HG03575 (cell line): ENCODE results near the gene KRTAP4-3.
"Not testable (repeated sequence)": the region's sequence is repeated elsewhere in the genome, so short reads cannot be mapped to it uniquely, and the experiment has no call there.

Experiments used
- ATAC-seq: cut with Tn5 transposase; IDR thresholded peaks from one replicate; pipeline ENCODE4 v1.9.1; 2021; ENCODE audit not compliant: unreplicated experiment, insufficient number of reproducible peaks, low FRiP score; ENCODE audit errors: extremely low read depth

The KRTAP4-3 gene

DNA sequence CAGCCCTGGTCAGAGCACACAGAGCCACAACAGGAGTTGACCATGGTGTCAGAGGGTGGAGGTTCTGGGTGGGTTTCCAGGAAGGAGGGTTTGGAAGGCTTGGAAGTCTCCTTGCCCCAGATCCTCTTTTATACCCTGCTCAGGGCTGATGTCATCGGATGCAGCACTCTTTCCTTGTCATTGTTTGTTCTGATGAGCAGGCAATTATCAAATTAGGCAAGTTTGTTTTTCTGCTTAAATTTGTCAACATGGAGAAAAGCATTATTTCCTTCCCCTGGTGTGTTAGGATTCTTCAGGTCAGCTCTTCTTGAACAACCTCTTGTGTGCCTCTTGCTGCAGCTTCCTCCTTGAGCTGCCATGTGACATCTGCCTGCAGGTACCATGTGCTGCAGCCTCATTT, 7.4 kb downstream of the KRTAP4-3 start, which contains the start of gene KRTAP4-4:
Gene KRTAP4-4 (minus strand): TSS at position 101 of the 400 bp plus-strand sequence. CDS start 57 bp downstream, at position 44.
- ATAC-seq = no peak

DNA sequence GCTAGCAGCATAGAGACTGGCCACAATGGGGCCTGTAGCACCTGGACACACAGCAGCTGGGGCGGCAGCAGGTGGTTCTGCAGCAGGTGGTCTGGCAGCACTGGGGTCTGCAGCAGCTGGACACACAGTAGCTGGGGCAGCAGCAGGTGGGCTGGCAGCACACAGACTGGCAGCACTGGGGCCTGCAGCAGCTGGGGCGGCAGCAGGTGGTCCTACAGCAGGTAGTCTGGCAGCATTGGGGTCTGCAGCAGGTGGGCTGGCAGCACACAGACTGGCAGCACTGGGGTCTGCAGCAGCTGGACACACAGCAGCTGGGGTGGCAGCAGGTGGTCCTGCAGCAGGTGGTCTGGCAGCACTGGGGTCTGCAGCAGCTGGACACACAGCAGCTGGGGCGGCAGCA, 7.8 kb downstream of the KRTAP4-3 start:
- ATAC-seq = not testable (repeated sequence)

DNA sequence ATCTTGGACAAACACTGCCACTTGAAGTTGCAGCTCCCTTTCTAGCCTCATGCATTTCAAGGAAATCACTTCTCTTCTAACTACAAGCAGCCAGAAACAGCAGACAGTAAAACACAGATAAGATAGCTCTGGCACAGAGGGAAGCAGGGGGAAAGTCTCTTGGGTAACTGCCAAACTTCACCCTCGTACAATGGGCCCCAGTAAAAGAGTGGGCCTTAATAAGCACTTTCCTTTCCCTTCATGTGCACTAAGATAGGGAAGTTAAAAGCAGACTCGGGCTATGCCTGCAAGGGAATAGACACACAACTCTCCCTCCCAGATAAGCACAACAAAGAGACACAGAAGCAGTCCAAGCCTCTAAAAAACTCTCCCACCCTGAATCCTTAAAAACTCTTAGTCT, 14.2 kb downstream of the KRTAP4-3 start:
- ATAC-seq = no peak

DNA sequence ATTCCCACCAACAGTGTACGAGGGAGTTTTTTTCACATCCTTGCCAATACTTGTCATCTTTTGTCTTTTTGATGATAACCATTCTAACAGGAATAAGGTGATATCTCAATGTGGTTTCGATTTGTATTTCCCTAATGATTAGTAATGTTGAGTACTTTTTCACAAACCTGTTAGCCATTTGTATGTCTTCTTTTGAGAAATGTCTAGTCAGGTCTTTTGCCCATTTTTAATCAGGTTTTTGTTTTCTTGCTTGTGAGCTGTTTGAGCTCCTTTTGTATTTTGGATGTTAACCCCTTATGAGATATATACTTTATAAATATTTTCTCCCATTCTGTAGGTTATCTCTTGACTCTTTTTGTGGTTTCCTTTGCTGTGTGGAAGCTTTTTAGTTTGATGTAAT, 16.5 kb downstream of the KRTAP4-3 start:
- no peak for ATAC-seq

DNA sequence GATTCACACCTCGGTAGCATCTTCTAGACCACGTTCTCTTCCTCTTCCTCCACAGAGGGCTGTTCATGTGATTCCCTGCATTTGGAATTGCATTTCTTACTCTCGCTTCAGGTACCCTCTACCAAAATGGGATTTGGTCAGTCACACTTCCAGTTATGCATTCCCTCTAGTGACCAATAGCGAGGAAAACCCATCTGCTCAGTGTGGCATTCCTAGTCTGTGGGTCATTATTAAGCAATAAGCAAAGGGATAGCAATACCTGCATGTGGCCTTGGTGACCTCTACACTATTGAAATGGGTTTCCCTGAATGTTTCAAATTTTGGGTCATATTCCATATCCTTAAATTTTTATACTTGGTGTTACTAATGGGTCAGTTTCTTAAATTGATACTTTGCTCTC, 18.0 kb downstream of the KRTAP4-3 start:
- no peak for ATAC-seq

DNA sequence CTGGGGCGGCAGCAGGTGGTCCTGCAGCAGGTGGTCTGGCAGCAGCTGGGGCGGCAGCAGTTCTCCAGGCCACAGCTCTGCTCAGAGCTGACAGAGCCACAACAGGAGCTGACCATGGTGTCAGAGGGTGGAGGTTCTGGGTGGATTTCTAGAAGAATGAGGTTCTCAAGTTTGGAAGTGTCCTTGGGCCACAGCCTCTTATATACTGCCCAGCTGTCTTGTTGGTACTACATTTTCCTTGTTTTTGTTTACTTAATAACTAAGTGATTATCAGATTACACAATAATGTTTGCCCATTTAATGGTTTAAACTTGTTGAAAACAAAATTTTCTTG, 18.4 kb downstream of the KRTAP4-3 start, which contains the start of gene KRTAP4-5:
Gene KRTAP4-5 (minus strand): TSS at position 174 of the 334 bp plus-strand sequence. CDS start 58 bp downstream, at position 116.
- no peak for ATAC-seq

DNA sequence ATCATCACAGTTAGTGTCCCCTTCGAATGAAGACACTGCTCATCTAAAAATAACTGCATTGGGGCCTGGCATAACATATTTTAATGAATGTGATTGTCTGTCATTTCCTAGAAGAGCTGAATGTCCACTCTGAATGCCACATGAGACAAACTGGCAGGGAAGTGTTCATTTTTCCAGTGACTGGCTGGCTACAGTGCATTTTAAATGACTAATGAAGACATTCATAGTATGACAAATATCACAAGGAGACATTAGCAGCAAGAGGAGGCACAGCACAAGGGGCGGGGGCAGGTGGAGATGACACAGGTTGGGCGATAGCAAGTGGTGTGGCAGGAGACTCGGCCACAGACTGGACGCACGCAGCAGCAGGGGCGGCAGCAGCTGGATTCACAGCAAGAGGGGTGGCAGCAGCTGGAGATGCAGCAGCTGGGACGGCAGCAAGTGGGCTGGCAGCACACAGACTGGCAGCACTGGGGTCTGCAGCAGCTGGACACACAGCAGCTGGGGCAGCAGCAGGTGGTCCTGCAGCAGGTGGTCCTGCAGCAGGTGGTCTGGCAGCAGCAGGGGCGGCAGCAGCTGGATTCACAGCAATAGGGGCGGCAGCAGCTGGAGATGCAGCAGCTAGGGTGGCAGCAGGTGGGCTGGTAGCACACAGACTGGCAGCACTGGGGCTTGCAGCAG, 18.9 kb downstream of the KRTAP4-3 start:
- ATAC-seq = not testable (repeated sequence)

DNA sequence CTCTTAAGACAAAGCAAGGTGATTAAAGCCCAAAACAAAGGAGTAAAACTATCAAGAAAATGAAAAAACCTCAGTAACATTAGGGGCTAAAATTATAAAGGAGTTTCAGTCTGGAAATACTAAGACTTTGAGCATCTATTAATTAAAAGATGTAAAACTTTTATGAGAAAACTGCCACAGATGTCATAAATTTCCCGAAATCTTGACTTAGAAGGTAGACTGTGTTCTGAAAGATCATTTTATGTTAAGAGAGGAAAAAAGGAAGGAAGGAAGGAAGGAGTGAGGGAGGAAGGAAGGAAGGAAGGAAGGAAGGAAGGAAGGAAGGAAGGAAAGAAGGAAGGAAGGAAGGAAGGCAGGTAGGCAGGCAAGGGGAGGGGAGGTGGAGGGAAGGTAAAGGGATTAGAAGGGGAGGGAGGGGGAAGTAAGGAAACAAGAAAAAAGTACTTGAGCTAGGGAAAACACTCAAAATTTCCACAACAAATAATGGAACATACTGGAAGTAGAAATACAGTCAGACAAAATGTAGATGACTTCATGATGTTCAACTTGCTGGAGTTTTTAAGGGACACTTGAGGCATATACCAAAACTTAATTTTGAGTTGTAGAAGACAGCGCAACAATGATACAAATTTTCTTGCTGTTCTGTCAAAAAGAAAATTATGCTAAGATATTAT, 20.4 kb downstream of the KRTAP4-3 start:
- ATAC-seq = no peak

DNA sequence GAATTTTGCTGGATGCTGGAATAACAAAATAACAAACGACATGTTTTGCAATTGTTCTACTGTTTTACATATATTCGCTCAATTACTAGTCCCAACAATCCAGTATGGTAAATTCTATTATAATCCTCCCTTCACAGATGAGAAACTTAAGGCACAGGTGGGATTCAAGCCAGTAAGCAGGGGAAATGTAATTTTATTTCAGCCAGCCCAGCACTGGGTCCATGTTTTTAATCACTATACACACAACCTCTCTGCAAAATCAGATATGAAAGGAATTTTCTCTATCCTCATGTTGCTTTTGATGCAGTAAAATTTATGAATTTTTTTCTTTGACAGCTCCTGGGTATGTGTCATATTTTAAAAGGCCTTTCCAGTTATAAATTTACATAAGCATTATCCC, 22.8 kb downstream of the KRTAP4-3 start:
- no peak for ATAC-seq

DNA sequence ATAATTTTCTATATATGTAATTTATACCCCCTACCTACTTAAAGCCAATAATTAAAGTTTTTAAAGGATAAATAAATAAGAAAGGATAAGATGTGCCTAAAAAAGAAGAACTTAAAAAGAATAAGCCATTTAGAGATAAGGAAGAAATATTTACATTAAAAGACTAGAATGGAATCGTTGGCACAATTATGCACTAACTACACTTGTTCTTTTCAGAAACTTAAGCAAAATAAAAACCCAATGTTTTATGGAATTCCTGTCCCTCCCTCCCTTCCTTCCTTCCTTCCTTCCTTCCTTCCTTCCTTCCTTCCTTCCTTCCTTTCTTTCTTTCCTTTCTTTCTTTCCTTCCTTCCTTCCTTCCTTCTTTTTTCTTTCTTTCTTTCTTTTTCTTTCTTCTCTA, 23.2 kb downstream of the KRTAP4-3 start:
- ATAC-seq = no peak

DNA sequence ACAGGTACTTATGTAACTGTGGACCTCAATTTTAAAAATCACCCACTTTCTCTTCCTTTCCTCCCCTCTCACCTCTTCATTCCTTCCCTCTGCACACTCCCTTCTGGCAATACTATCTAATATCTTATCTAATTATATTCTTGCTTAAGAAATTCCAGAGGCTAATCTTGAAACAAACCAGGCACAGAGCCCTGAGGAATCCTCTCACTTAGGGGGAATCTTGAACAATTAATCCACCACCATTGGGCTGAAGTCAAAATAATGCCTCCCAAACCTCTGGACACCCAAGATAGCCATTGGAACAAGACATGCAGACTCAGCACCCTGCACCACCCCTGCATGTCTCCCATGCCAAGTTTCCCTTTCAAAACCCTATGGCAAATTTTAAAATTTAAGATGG, 26.7 kb downstream of the KRTAP4-3 start:
- no peak for ATAC-seq

DNA sequence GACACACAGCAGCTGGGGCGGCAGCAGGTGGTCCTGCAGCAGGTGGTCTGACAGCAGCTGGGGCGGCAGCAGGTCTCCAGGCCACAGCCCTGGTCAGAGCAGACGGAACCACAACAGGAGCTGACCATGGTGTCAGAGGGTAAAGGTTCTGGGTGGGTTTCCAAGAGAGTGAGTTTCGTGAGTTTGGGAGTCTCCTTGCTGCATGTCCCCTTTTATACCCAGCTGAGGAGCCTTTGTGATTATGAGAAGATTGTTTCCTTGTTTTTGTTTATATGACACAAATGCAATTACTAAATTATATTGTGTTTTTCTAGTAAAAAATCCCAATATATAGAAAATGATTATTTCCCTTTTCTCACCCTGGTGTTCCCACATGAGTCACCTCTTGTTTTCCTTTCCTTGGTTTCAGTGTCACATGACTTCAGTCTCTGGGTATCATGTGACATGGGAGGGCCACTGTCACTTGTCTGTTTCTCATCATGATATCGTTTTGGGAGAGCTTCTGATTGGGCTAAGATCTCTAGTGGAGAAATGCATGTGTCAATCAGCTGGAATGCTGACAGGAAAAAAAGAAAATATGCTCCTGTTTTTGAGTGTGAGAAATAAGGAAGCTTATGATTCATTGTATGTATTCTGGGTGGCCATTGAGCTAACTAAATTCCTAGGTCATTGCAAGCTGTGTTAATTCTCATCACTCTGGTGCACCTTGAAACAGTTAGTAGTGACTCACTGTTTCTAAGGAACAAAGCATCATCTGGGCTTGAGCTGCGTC, 27.5 kb downstream of the KRTAP4-3 start, which contains the start of gene KRTAP4-6:
Gene KRTAP4-6 (minus strand): TSS at position 185 of the 772 bp plus-strand sequence. CDS start 57 bp downstream, at position 128.
- no peak for ATAC-seq

DNA sequence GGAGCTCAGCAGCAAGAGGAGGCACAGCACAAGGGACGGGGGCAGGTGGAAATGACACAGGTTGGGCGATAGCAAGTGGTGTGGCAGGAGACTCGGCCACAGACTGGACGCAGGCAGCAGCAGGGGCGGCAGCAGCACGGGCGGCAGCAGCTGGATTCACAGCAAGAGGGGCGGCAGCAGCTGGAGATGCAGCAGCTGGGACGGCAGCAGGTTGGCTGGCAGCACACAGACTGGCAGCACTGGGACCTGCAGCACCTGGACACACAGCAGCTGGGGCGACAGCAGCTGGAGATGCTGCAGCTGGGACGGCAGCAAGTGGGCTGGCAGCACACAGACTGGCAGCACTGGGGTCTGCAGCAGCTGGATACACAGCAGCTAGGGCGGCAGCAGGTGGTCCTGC, 28.2 kb downstream of the KRTAP4-3 start:
- ATAC-seq = not testable (repeated sequence)

DNA sequence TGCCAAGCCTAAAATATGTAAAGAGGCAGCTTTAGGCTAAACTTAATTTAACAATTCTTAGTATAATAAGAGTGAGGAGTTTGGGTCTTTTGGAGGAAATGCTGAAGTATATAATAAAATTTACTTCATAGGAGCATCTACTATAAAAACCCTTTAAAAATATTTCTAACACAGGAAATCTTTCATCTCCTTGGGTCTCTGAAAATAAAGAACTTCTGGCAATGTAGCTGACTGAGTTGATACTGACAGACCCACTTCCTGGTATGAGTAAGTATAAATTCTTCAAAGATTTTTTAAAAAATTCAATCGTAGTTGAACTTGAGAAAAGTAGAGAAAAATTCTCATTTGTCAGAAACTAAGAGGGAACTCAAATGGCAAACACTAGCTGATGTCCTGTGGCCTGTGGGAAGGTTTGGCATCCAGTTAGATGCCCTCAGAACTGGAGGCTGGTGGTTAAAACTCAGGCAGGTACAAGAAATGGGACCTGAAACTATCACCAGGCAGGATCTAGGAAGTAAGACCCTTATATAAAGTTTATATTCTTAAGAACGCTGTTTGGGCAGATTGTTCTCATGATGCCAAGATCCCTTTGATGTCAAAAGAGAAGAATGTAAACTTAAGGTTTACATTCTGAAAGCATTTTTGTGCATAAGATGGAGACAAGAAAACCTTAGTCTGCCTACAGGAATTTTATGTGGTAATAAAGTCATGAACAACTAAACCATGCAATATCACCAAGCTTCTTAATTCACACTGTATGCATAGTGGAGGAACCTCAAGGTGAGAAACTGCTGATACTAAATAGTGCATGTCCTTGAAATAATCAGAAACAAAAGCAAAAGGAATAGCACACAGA, 33.9 kb downstream of the KRTAP4-3 start:
- no peak for ATAC-seq

DNA sequence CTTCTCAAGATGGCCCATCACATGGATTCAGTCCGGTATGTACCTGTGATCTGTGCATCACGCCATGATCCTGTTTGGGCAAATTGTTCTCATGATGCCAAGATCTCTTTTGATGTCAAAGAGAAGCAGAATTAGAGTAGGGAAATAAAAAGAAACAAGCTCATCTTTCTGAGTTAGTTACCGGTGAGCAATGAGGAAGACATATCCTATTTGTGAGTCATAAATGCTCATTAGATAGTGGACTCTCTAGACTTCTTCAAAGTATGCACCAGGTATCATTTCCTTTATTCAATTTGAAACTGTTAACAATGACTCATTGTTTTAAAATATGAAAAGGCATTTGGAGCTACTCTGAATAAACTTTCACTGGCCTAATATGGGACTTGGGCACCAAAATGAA, 36.0 kb downstream of the KRTAP4-3 start:
- ATAC-seq = no peak

DNA sequence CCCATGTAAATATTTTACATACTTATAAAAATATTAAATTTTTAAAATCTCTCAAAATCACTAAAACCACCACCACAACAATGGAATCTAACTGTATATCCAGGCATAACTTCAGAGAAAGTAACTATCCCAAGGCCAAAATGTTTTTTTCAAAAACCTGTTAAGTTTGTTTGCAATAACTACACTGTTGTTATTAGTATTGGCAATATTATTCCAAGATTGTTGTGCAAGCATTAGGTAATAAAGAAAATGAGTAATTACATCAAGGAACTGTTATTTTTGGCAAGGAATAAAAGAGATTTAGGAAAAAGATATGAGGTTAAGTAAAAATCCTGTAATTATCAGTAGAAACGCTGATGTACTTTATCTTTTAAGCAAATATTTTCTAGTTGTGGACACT, 40.6 kb downstream of the KRTAP4-3 start:
- ATAC-seq = no peak

DNA sequence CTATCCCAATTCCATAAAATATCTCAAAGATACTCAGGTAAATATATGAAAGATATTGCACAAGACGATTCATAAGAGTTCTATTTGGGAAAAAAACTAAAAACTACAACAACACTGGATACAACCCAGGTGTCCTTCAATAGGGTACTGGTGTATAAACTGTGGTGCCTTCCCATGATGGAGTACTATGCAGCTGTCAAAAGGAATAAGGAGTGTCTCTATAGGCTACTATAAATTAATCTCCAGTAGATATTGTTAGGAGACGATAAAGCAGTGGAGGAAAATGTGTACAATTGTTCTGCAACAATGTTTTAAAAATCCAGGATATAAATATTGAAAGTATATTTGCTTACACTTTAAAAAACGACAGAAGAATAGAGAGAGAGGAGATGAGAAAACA, 41.6 kb downstream of the KRTAP4-3 start:
- ATAC-seq = no peak

DNA sequence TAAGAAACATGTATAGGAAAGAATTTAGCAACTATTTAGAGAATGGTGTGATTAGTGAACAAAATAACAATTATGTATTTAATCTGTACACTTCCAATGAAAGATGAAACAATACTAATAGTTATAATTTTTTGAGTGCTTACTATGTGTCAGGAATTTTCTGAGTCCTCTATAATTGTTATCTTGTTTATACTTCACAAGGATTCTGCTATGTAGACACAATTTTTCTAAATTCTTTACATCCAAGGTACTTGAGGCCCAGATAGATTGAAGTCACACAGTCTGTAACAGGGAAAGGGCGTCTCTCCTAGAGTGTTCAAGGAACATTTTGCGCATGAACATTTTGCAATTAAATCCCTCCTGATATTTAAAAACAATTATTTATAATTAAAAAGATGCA, 43.0 kb downstream of the KRTAP4-3 start:
- no peak for ATAC-seq

DNA sequence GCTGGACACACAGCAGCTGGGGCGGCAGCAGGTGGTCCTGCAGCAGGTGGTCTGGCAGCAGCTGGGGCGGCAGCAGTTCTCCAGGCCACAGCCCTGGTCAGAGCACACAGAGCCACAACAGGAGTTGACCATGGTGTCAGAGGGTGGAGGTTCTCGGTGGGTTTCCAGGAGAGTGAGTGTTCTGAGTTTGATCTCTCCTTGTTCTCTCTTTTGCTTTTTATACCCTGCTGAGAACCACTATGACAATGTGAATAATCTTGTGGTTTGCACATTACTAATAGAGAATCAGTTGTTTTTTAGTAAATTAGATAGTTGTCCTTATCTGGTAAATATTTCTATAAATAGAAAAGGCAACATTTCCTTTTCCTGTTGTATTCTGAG, 44.0 kb downstream of the KRTAP4-3 start, which contains the start of gene KRTAP4-12:
Gene KRTAP4-12 (minus strand): TSS at position 192 of the 381 bp plus-strand sequence. CDS start 60 bp downstream, at position 132.
- ATAC-seq = not testable (repeated sequence)
